Immature natural killer cell (primary cell): ENCODE results near the gene MAPKAPK2. TPM values are rescaled to one million over a fixed set of nuclear protein-coding genes. Genes with fewer than 3 reads are reported as not detected.

Experiments used
- DNase-seq, 3 donors: peaks; one replicate each; pipeline ENCODE4 v3.0.0; 2022; ENCODE audit warnings: mixed read lengths in 1 of 3
- H3K27ac Mint-ChIP-seq, 6 donors: one replicate each; pipeline ENCODE4 v1.8.0; 2020; ENCODE audit warnings: mixed read lengths in 6 of 6, mild to moderate bottlenecking in 5 of 6, inconsistent platforms in 4 of 6, moderate library complexity in 3 of 6
- H3K27me3 Mint-ChIP-seq, 3 donors: one replicate each; pipeline ENCODE4 v1.8.0; 2020 to 2021; ENCODE audit warnings: low read depth in 3 of 3, mild to moderate bottlenecking in 3 of 3, mixed read lengths in 3 of 3, moderate library complexity in 3 of 3, inconsistent platforms in 1 of 3
- H3K36me3 Mint-ChIP-seq, 3 donors: one replicate each; pipeline ENCODE4 v1.8.0; 2020; ENCODE audit warnings: mixed read lengths in 3 of 3, inconsistent platforms in 2 of 3, mild to moderate bottlenecking in 2 of 3
- H3K4me1 Mint-ChIP-seq, 2 donors: one replicate each; pipeline ENCODE4 v1.8.0; 2020; ENCODE audit warnings: inconsistent platforms in 2 of 2, mild to moderate bottlenecking in 2 of 2, mixed read lengths in 2 of 2, moderate library complexity in 1 of 2
- H3K4me3 Mint-ChIP-seq, 5 donors: one replicate each; pipeline ENCODE4 v1.8.0; 2020; ENCODE audit warnings: mild to moderate bottlenecking in 5 of 5, mixed read lengths in 5 of 5, inconsistent platforms in 3 of 5, moderate library complexity in 3 of 5
- H3K9me3 Mint-ChIP-seq, 6 donors: one replicate each; pipeline ENCODE4 v1.8.0; 2020; ENCODE audit warnings: mild to moderate bottlenecking in 6 of 6, mixed read lengths in 6 of 6, inconsistent platforms in 4 of 6, moderate library complexity in 3 of 6
- polyA plus RNA-seq, 3 donors: library from polyadenylated mRNA; unstranded; fragments of 300-500 nt; fragmentation: Illumina TruSeq; gene quantifications; one replicate each; pipeline ENCODE4 v1.2.3, GENCODE V29; 2021

Gene MAPKAPK2
- polyA plus RNA-seq, 3 donors from 2014 or later, result 3.5 to 7.2 (median 4.1) TPM

- no peak for DNase-seq
- Mint-ChIP-seq H3K4me1 (peaks cover 96 to 100% of the 10 kb centered on the region in 2 donors), H3K9me3 (no peaks in the 10 kb centered on the region), H3K27ac (peak overlapping the region; percentile 31 to 93 (median 80)), H3K36me3 (peaks cover 0 to 11% (median 0%) of the 10 kb centered on the region in 3 donors), H3K27me3 (peaks cover 1 to 10% (median 5%) of the 10 kb centered on the region in 3 donors), H3K4me3 (peak overlapping the region in 3 of 5 donors; percentile 58 to 77 (median 77))
Measured at GRCh38 chr1:206694171-206695124, 9.7 kb downstream of the MAPKAPK2 start.

GRCh38 chr1:206695733-206696132, 11.0 kb downstream of the MAPKAPK2 start:
- Mint-ChIP-seq H3K4me3 (peak overlapping the region in 2 of 5 donors; percentile 8 to 15), H3K27ac (peak overlapping the region in 2 of 6 donors; percentile 31 to 72), H3K36me3 (peaks cover 0 to 11% (median 0%) of the 10 kb centered on the region in 3 donors), H3K4me1 (peaks cover 96 to 100% of the 10 kb centered on the region in 2 donors), H3K27me3 (peaks cover 1 to 10% (median 3%) of the 10 kb centered on the region in 3 donors), H3K9me3 (no peaks in the 10 kb centered on the region)
- no peak for DNase-seq

GRCh38 chr1:206696812-206697585, 12.3 kb downstream of the MAPKAPK2 start:
- peaks cover 91 to 97% of the 10 kb centered on the region in 2 donors for H3K4me1 Mint-ChIP-seq
- H3K9me3 Mint-ChIP-seq, result no peaks in the 10 kb centered on the region
- peaks cover 0 to 11% (median 0%) of the 10 kb centered on the region in 3 donors for H3K36me3 Mint-ChIP-seq
- no peak overlapping the region for H3K4me3 Mint-ChIP-seq
- peak overlapping the region; percentile 10 to 76 (median 50) for H3K27ac Mint-ChIP-seq
- peaks cover 1 to 10% (median 3%) of the 10 kb centered on the region in 3 donors for H3K27me3 Mint-ChIP-seq
- no peak for DNase-seq

- peak overlapping the region in 2 of 6 donors; percentile 68 to 85 for H3K27ac Mint-ChIP-seq
Measured at GRCh38 chr1:206698011-206698410, 13.3 kb downstream of the MAPKAPK2 start.

GRCh38 chr1:206699000-206699586, 14.4 kb downstream of the MAPKAPK2 start:
- Mint-ChIP-seq H3K27ac (peak overlapping the region; percentile 12 to 85 (median 60)), H3K27me3 (peaks cover 3 to 11% (median 9%) of the 10 kb centered on the region in 3 donors), H3K4me3 (peak overlapping the region in 3 of 5 donors; percentile 38 to 48 (median 41)), H3K9me3 (no peaks in the 10 kb centered on the region), H3K4me1 (peaks cover 91 to 97% of the 10 kb centered on the region in 2 donors), H3K36me3 (peaks cover 0 to 11% (median 0%) of the 10 kb centered on the region in 3 donors)
- no peak for DNase-seq

More at GRCh38 chr1:206698011-206698410, 13.3 kb downstream of the MAPKAPK2 start:
- Mint-ChIP-seq H3K9me3 (no peaks in the 10 kb centered on the region), H3K36me3 (peaks cover 0 to 11% (median 0%) of the 10 kb centered on the region in 3 donors), H3K4me3 (no peak overlapping the region), H3K4me1 (peaks cover 91 to 97% of the 10 kb centered on the region in 2 donors), H3K27me3 (peaks cover 3 to 10% (median 6%) of the 10 kb centered on the region in 3 donors)
- DNase-seq, result no peak

- H3K4me1 Mint-ChIP-seq, result peaks cover 91 to 97% of the 10 kb centered on the region in 2 donors
- DNase-seq, result no peak
- H3K36me3 Mint-ChIP-seq, result peaks cover 0 to 11% (median 0%) of the 10 kb centered on the region in 3 donors
- H3K27me3 Mint-ChIP-seq, result peaks cover 3 to 11% (median 9%) of the 10 kb centered on the region in 3 donors
- peak overlapping the region in 4 of 6 donors; percentile 76 to 88 (median 84) for H3K27ac Mint-ChIP-seq
- no peaks in the 10 kb centered on the region for H3K9me3 Mint-ChIP-seq
- peak overlapping the region in 4 of 5 donors; percentile 22 to 48 (median 40) for H3K4me3 Mint-ChIP-seq
Measured at GRCh38 chr1:206699626-206700025, 14.9 kb downstream of the MAPKAPK2 start.

- Mint-ChIP-seq H3K9me3 (no peaks in the 10 kb centered on the region), H3K27ac (peak overlapping the region in 5 of 6 donors; percentile 23 to 85 (median 68)), H3K36me3 (peaks cover 0 to 11% (median 0%) of the 10 kb centered on the region in 3 donors), H3K27me3 (peaks cover 3 to 11% (median 9%) of the 10 kb centered on the region in 3 donors), H3K4me1 (peaks cover 91 to 97% of the 10 kb centered on the region in 2 donors), H3K4me3 (peak overlapping the region in 1 of 5 donors; percentile 18)
- DNase-seq, result no peak
Measured at GRCh38 chr1:206700445-206701036, 15.8 kb downstream of the MAPKAPK2 start.

- Mint-ChIP-seq H3K27ac (peak overlapping the region in 5 of 6 donors; percentile 15 to 88 (median 71)), H3K27me3 (peaks cover 3 to 13% (median 11%) of the 10 kb centered on the region in 3 donors)
Measured at GRCh38 chr1:206702260-206702659, 17.6 kb downstream of the MAPKAPK2 start.

GRCh38 chr1:206702803-206703202, 18.1 kb downstream of the MAPKAPK2 start:
- H3K4me1 Mint-ChIP-seq, result peaks cover 88 to 94% of the 10 kb centered on the region in 2 donors
- H3K36me3 Mint-ChIP-seq, result no peaks in the 10 kb centered on the region
- peaks cover 3 to 13% (median 11%) of the 10 kb centered on the region in 3 donors for H3K27me3 Mint-ChIP-seq
- peak overlapping the region in 2 of 5 donors; percentile 71 to 78 for H3K4me3 Mint-ChIP-seq
- H3K9me3 Mint-ChIP-seq, result no peaks in the 10 kb centered on the region
- DNase-seq, result no peak
- H3K27ac Mint-ChIP-seq, result peak overlapping the region; percentile 15 to 90 (median 88)

More at GRCh38 chr1:206702260-206702659, 17.6 kb downstream of the MAPKAPK2 start:
- DNase-seq, result no peak
- Mint-ChIP-seq H3K9me3 (no peaks in the 10 kb centered on the region), H3K36me3 (no peaks in the 10 kb centered on the region), H3K4me3 (no peak overlapping the region), H3K4me1 (peaks cover 88 to 94% of the 10 kb centered on the region in 2 donors)

GRCh38 chr1:206703661-206704060, 19.0 kb downstream of the MAPKAPK2 start:
- H3K27ac Mint-ChIP-seq, result peak overlapping the region; percentile 60 to 90 (median 88)
- no peaks in the 10 kb centered on the region for H3K36me3 Mint-ChIP-seq
- peak overlapping the region; percentile 12 to 78 (median 69) for H3K4me3 Mint-ChIP-seq
- peaks cover 90 to 94% of the 10 kb centered on the region in 2 donors for H3K4me1 Mint-ChIP-seq
- DNase-seq, result peak; percentile 45 to 64 (median 55)
- H3K9me3 Mint-ChIP-seq, result no peaks in the 10 kb centered on the region
- peaks cover 3 to 13% (median 11%) of the 10 kb centered on the region in 3 donors for H3K27me3 Mint-ChIP-seq

- Mint-ChIP-seq H3K27me3 (peaks cover 0 to 13% (median 11%) of the 10 kb centered on the region in 3 donors), H3K4me3 (peak overlapping the region; percentile 12 to 78 (median 69)), H3K36me3 (no peaks in the 10 kb centered on the region), H3K9me3 (no peaks in the 10 kb centered on the region), H3K27ac (peak overlapping the region; percentile 60 to 90 (median 88)), H3K4me1 (peaks cover 90 to 94% of the 10 kb centered on the region in 2 donors)
- DNase-seq, result peak; percentile 43 to 50 (median 44)
Measured at GRCh38 chr1:206704226-206704625, 19.5 kb downstream of the MAPKAPK2 start.

- no peaks in the 10 kb centered on the region for H3K36me3 Mint-ChIP-seq
- H3K4me3 Mint-ChIP-seq, result peak overlapping the region in 2 of 5 donors; percentile 19 to 26
- H3K27ac Mint-ChIP-seq, result peak overlapping the region in 4 of 6 donors; percentile 45 to 89 (median 76)
- peaks cover 0 to 13% (median 11%) of the 10 kb centered on the region in 3 donors for H3K27me3 Mint-ChIP-seq
- no peak for DNase-seq
- no peaks in the 10 kb centered on the region for H3K9me3 Mint-ChIP-seq
- H3K4me1 Mint-ChIP-seq, result peaks cover 91 to 94% of the 10 kb centered on the region in 2 donors
Measured at GRCh38 chr1:206705191-206705590, 20.5 kb downstream of the MAPKAPK2 start.
